ENCODE data around the gene NOP58. TPM values are rescaled to one million over a fixed set of nuclear protein-coding genes. Genes with fewer than 3 reads are reported as not detected.
"Not testable (repeated sequence)": the region's sequence is repeated elsewhere in the genome, so short reads cannot be mapped to it uniquely, and the experiment has no call there.

NOP58 gene
- total RNA-seq (ENCODE audit: unreplicated experiment), result 49.6 TPM
- long read RNA-seq, partial matches to known transcripts, result 28 of 34 reads
- long read RNA-seq, other reads (novel, unspliced or antisense), result 4 of 34 reads

- peaks cover 6% of the 10 kb centered on the region for H3K9me3 Mint-ChIP-seq (ENCODE audit: unreplicated experiment)
These were observed at the start of gene NOP58 for GRCh38 chr2:202265467-202266277. Gene NOP58 (plus strand): TSS chr2:202265763. CDS start chr2:202265942, 179 bp downstream.

GRCh38 chr2:202221873-202222272, 43.7 kb upstream of the NOP58 start:
- Mint-ChIP-seq H3K9me3 (ENCODE audit: unreplicated experiment) (no peaks in the 10 kb centered on the region), H3K4me1 (ENCODE audit: low read depth, unreplicated experiment) (peaks cover 6% of the 10 kb centered on the region), H3K4me3 (ENCODE audit: unreplicated experiment) (no peak overlapping the region), H3K36me3 (ENCODE audit: unreplicated experiment) (no peaks in the 10 kb centered on the region), H3K27ac (ENCODE audit: unreplicated experiment) (no peak overlapping the region), H3K27me3 (ENCODE audit: unreplicated experiment) (no peaks in the 10 kb centered on the region)
- DNase-seq, result no peak
- no peak for TF ChIP-seq CTCF (IDR thresholded peaks at IDR 0.05; ENCODE audit: partially characterized antibody, unreplicated experiment)

More at GRCh38 chr2:202265467-202266277, at the start of gene NOP58:
- DNase-seq, result peak; percentile 86
- Mint-ChIP-seq H3K36me3 (ENCODE audit: unreplicated experiment) (no peaks in the 10 kb centered on the region), H3K4me1 (ENCODE audit: low read depth, unreplicated experiment) (peaks cover 7% of the 10 kb centered on the region), H3K27ac (ENCODE audit: unreplicated experiment) (peak within 1 kb of the TSS; percentile 55), H3K4me3 (ENCODE audit: unreplicated experiment) (peak within 1 kb of the TSS; percentile 74), H3K27me3 (ENCODE audit: unreplicated experiment) (peaks cover 1% of the 10 kb centered on the region)
- no peak for TF ChIP-seq CTCF (IDR thresholded peaks at IDR 0.05; ENCODE audit: partially characterized antibody, unreplicated experiment)

- TF ChIP-seq CTCF (IDR thresholded peaks at IDR 0.05; ENCODE audit: partially characterized antibody, unreplicated experiment), result no peak
- Mint-ChIP-seq H3K4me3 (ENCODE audit: unreplicated experiment) (peak overlapping the region; percentile 96), H3K27me3 (ENCODE audit: unreplicated experiment) (peaks cover 9% of the 10 kb centered on the region), H3K36me3 (ENCODE audit: unreplicated experiment) (no peaks in the 10 kb centered on the region), H3K27ac (ENCODE audit: unreplicated experiment) (peak overlapping the region; percentile 91), H3K4me1 (ENCODE audit: low read depth, unreplicated experiment) (peaks cover 10% of the 10 kb centered on the region), H3K9me3 (ENCODE audit: unreplicated experiment) (peaks cover 6% of the 10 kb centered on the region)
- DNase-seq, result peak; percentile 40
These were observed 27.8 kb upstream of the NOP58 start for GRCh38 chr2:202237787-202238233.

GRCh38 chr2:202238234-202239197, 27.0 kb upstream of the NOP58 start, which contains the start of gene SUMO1:
Gene SUMO1 (minus strand): TSS chr2:202238597. CDS start chr2:202238451, 146 bp downstream.
- peaks cover 6% of the 10 kb centered on the region for H3K9me3 Mint-ChIP-seq (ENCODE audit: unreplicated experiment)
- TF ChIP-seq CTCF (IDR thresholded peaks at IDR 0.05; ENCODE audit: partially characterized antibody, unreplicated experiment), result no peak

GRCh38 chr2:202247710-202248109, 17.9 kb upstream of the NOP58 start:
- not testable (repeated sequence) for DNase-seq; H3K4me3 Mint-ChIP-seq (ENCODE audit: unreplicated experiment); H3K36me3 Mint-ChIP-seq (ENCODE audit: unreplicated experiment); H3K27ac Mint-ChIP-seq (ENCODE audit: unreplicated experiment); H3K27me3 Mint-ChIP-seq (ENCODE audit: unreplicated experiment); H3K9me3 Mint-ChIP-seq (ENCODE audit: unreplicated experiment); H3K4me1 Mint-ChIP-seq (ENCODE audit: low read depth, unreplicated experiment)

More at GRCh38 chr2:202238234-202239197, 27.0 kb upstream of the NOP58 start, which contains the start of gene SUMO1:
- H3K27ac Mint-ChIP-seq (ENCODE audit: unreplicated experiment), result peak within 1 kb of the TSS; percentile 94
- DNase-seq, result peak; percentile 92
- H3K27me3 Mint-ChIP-seq (ENCODE audit: unreplicated experiment), result peaks cover 9% of the 10 kb centered on the region
- peaks cover 5% of the 10 kb centered on the region for H3K4me1 Mint-ChIP-seq (ENCODE audit: low read depth, unreplicated experiment)
- no peaks in the 10 kb centered on the region for H3K36me3 Mint-ChIP-seq (ENCODE audit: unreplicated experiment)
- peak within 1 kb of the TSS; percentile 96 for H3K4me3 Mint-ChIP-seq (ENCODE audit: unreplicated experiment)

Measured in glutamatergic neuron (in vitro differentiated cells).